ENCODE results near the gene TRAK1. TPM values are rescaled to one million over a fixed set of nuclear protein-coding genes. Genes with fewer than 3 reads are reported as not detected.

The TRAK1 gene
- total RNA-seq, 1 donor from 2014 or later = 35.4 TPM

DNA sequence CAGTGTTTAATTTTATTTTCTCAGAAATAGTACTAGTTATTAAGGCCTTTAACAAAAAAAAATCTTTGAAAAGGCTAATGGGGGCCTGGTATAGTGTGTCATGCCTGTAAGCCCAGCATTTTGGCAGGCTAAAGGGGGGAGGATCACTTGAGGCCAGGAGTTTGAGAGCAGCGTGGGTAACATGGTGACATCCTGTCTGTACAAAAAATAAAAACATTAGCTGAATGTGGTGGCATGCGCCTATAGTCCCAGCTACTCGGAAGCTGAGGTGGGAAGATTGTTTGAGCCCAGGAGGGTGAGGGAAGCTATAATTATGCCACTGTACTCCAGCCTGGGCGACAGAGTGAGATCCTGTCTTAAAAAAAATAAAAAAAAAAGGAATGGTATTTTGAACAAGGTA is 61.9 kb downstream of the TRAK1 start:
- H3K36me3 Mint-ChIP-seq (ENCODE audit: low read depth) = no peaks in the 10 kb centered on the region
- no peaks in the 10 kb centered on the region for H3K27me3 Mint-ChIP-seq
- no peak overlapping the region for H3K27ac Mint-ChIP-seq
- no peak overlapping the region for H3K4me3 Mint-ChIP-seq
- peaks cover 16% of the 10 kb centered on the region for H3K4me1 Mint-ChIP-seq
- DNase-seq = no peak
- no peaks in the 10 kb centered on the region for H3K9me3 Mint-ChIP-seq
- intact Hi-C loops (cut with micrococcal nuclease) = no loop called here

- intact Hi-C loops (cut with micrococcal nuclease) = no loop called here
- no peaks in the 10 kb centered on the region for H3K9me3 Mint-ChIP-seq
- no peak for DNase-seq
- H3K27me3 Mint-ChIP-seq = no peaks in the 10 kb centered on the region
- no peak overlapping the region for H3K27ac Mint-ChIP-seq
- no peaks in the 10 kb centered on the region for H3K36me3 Mint-ChIP-seq (ENCODE audit: low read depth)
- H3K4me3 Mint-ChIP-seq = no peak overlapping the region
- peaks cover 24% of the 10 kb centered on the region for H3K4me1 Mint-ChIP-seq
These were observed 66.7 kb downstream of the TRAK1 start for GRCh38 chr3:42157540-42158538.

DNA sequence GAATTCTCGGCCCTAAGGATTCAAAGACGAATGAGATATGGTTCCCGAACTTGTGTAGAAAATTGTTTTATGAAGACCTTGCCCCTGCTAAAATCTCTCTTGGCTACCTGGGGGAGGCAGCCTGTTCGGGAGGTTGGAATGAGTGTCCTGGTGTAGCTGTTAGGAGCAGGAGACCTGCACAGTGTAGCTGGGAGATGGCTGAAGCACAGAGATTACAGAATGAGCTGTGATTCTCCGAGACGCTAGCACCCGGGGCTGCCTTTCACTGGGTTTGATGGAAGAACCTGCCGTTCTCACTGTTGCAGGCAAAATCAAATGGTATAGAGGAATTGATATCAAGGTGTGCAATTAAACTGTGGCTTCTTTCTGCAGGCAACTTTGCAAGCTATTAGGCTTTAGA is 68.0 kb downstream of the TRAK1 start:
- Mint-ChIP-seq H3K4me1 (peaks cover 30% of the 10 kb centered on the region), H3K9me3 (no peaks in the 10 kb centered on the region), H3K27me3 (no peaks in the 10 kb centered on the region), H3K4me3 (peak overlapping the region; percentile 78), H3K27ac (no peak overlapping the region), H3K36me3 (ENCODE audit: low read depth) (no peaks in the 10 kb centered on the region)
- DNase-seq = no peak
- intact Hi-C loops (cut with micrococcal nuclease) = no loop called here

GRCh38 chr3:42159706-42160472 is 68.7 kb downstream of the TRAK1 start:
- intact Hi-C loops (cut with micrococcal nuclease) = no loop called here
- Mint-ChIP-seq H3K27me3 (no peaks in the 10 kb centered on the region), H3K27ac (peak overlapping the region; percentile 3), H3K4me1 (peaks cover 31% of the 10 kb centered on the region), H3K9me3 (no peaks in the 10 kb centered on the region), H3K36me3 (ENCODE audit: low read depth) (no peaks in the 10 kb centered on the region), H3K4me3 (peak overlapping the region; percentile 78)
- DNase-seq = peak; percentile 83

DNA sequence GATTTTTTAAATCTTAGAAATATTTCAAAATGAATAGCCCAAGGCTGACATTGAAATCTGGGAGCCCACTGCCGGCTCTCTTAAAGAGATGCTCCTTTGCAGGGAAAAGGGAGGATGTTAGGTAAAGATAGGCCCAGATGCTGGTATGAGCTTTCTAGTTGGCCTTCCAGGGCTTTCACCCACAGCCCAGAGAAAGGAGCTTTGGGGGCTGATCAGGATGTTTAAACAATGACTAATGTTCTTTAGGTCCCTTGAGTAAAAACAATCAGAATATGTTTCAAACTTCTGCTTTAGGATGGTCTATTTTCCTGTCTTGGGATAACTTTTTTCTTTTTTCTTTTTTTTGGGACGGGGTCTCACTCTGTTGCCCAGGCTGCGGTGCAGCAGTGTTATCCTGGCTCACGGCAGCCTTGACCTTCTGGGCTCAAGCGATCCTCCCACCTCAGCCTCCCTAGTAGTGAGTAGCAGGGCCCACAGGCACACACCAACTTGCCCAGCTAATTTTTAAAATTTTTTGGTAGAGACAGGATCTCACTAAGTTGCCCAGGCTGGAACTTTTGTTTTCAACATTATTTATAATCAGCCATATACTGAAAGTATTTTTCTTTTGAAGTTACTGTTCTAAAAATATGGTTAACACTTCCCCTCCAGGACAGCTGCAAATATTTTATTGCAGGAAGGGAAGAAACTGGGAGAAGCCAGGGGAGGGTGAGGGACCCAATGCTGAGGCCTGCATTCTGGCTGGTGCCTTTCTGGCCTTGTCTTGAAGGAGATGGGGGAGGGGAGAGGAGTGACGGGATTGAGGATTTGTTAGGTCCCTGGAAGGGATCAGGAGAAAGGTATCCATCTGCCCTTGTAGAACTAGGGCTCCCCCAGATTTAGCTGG is 70.1 kb downstream of the TRAK1 start:
- no peaks in the 10 kb centered on the region for H3K27me3 Mint-ChIP-seq
- no peak overlapping the region for H3K27ac Mint-ChIP-seq
- no peaks in the 10 kb centered on the region for H3K36me3 Mint-ChIP-seq (ENCODE audit: low read depth)
- H3K9me3 Mint-ChIP-seq = no peaks in the 10 kb centered on the region
- DNase-seq = no peak
- intact Hi-C loops (cut with micrococcal nuclease) = no loop called here
- H3K4me3 Mint-ChIP-seq = no peak overlapping the region
- H3K4me1 Mint-ChIP-seq = peaks cover 31% of the 10 kb centered on the region

GRCh38 chr3:42162462-42162861 is 71.3 kb downstream of the TRAK1 start:
- H3K4me1 Mint-ChIP-seq = peaks cover 31% of the 10 kb centered on the region
- H3K36me3 Mint-ChIP-seq (ENCODE audit: low read depth) = no peaks in the 10 kb centered on the region
- no peak overlapping the region for H3K4me3 Mint-ChIP-seq
- DNase-seq = no peak
- no peaks in the 10 kb centered on the region for H3K9me3 Mint-ChIP-seq
- no peak overlapping the region for H3K27ac Mint-ChIP-seq
- intact Hi-C loops (cut with micrococcal nuclease) = no loop called here
- no peaks in the 10 kb centered on the region for H3K27me3 Mint-ChIP-seq

GRCh38 chr3:42163622-42164244 is 72.6 kb downstream of the TRAK1 start:
- Mint-ChIP-seq H3K36me3 (ENCODE audit: low read depth) (no peaks in the 10 kb centered on the region), H3K9me3 (no peaks in the 10 kb centered on the region), H3K27me3 (no peaks in the 10 kb centered on the region), H3K27ac (peak overlapping the region; percentile 53), H3K4me3 (peak overlapping the region; percentile 21), H3K4me1 (peaks cover 29% of the 10 kb centered on the region)
- intact Hi-C loops (cut with micrococcal nuclease) = no loop called here
- DNase-seq = peak; percentile 63

DNA sequence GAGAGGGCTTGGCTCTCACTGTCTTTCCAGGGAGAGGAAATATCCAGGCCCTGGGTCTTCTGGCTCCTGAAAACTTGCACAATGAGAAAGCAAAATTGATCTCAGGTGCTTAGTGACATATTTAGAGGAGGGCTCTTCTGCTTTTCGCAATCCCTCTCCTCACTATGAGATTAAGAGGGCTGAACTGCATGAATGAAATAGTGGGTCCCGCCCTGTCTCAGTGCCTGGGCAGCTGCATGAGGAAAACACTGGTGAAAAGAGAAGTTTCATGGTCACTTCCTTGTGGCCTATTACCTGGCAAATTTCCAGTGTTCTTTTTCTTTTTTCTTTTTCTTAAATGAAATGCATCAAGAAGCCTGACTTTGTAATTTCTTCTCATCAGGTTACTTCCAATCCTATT is 73.5 kb downstream of the TRAK1 start:
- Mint-ChIP-seq H3K36me3 (ENCODE audit: low read depth) (no peaks in the 10 kb centered on the region), H3K27me3 (no peaks in the 10 kb centered on the region), H3K9me3 (no peaks in the 10 kb centered on the region), H3K4me1 (peaks cover 21% of the 10 kb centered on the region), H3K4me3 (no peak overlapping the region), H3K27ac (no peak overlapping the region)
- DNase-seq = no peak
- intact Hi-C loops (cut with micrococcal nuclease) = no loop called here

DNA sequence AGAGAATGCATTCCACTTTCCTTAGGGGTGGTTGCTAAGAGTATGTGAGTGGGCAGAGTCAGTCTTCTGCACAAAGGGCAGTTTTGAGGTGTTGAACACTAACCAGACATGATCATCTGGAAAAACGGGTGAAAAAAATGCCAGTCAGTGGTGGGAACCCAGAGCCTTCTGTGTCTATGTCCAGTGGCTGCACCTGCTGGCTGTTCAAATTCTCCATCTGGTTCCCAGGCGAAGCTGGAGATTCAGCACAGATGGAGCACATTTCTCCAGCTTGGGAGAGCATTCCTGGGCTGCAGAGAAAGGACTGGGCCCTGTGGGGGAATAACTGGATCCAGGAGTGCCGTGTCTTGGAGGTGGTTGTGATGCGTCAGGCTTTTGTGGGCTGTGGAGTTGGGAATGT is 74.1 kb downstream of the TRAK1 start:
- Mint-ChIP-seq H3K4me1 (peaks cover 20% of the 10 kb centered on the region), H3K27me3 (no peaks in the 10 kb centered on the region), H3K9me3 (no peaks in the 10 kb centered on the region), H3K36me3 (ENCODE audit: low read depth) (no peaks in the 10 kb centered on the region), H3K4me3 (no peak overlapping the region), H3K27ac (no peak overlapping the region)
- intact Hi-C loops (cut with micrococcal nuclease) = no loop called here
- no peak for DNase-seq

DNA sequence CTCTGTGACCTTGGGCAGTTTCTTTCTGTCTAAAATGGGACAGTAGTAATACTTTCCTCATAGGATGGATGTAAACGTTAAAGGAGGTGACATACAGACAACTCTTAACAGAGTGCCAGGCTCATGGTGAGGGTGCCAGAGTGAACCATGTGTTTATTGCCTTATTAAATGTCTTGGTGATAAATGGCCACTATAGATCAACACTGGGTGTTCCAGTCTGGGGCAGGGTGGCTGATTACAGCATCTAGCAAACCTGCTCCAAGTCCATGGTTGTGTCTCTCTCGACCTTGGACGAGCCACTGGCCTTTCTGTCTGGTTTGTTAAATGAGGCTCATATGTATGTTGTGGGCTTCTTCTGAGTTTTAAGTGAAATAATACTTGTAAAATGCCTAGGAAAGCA is 75.1 kb downstream of the TRAK1 start:
- intact Hi-C loops (cut with micrococcal nuclease) = no loop called here

DNA sequence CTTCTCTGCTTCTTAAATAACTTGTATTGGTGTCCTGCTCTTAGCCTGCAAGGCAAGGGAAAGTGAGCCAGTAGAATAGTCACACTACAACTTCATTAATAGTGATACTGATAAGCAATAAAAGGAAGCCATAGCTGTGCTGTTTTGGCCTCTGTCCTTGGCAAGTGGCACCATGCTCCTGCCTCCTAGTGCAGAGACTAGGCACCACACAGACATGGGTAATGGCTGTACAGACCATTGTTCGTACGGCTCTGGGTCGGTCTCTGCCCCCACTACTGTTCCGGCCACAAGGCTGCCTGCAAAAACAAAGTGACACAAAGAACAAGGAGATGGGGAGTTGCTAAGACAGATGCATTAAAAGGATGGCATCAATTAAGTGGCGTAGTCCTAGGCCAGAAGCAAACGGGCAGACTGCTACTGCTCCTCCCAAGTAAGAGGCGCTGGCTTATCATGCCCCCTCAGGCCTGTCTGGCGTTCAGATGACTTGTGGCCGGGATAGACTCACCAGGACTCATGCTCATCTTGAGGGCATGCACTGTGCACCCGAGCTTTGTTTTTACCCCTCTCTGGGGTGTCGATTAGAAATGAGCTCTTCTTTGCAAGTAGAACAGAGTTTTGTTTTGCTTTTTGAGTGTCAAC is 75.6 kb downstream of the TRAK1 start:
- Mint-ChIP-seq H3K27me3 (no peaks in the 10 kb centered on the region), H3K4me1 (peaks cover 18% of the 10 kb centered on the region), H3K36me3 (ENCODE audit: low read depth) (no peaks in the 10 kb centered on the region), H3K27ac (no peak overlapping the region), H3K4me3 (no peak overlapping the region), H3K9me3 (no peaks in the 10 kb centered on the region)
- intact Hi-C loops (cut with micrococcal nuclease) = no loop called here
- no peak for DNase-seq

More for the DNA sequence above, 75.1 kb downstream of the TRAK1 start:
- no peak for DNase-seq
- Mint-ChIP-seq H3K4me1 (peaks cover 14% of the 10 kb centered on the region), H3K27me3 (no peaks in the 10 kb centered on the region), H3K36me3 (ENCODE audit: low read depth) (no peaks in the 10 kb centered on the region), H3K4me3 (no peak overlapping the region), H3K27ac (no peak overlapping the region), H3K9me3 (no peaks in the 10 kb centered on the region)

GRCh38 chr3:42169579-42170120 is 78.5 kb downstream of the TRAK1 start:
- intact Hi-C loops (cut with micrococcal nuclease) = no loop called here
- H3K27me3 Mint-ChIP-seq = no peaks in the 10 kb centered on the region
- no peak overlapping the region for H3K27ac Mint-ChIP-seq
- no peak for DNase-seq
- H3K4me1 Mint-ChIP-seq = peaks cover 26% of the 10 kb centered on the region
- no peak overlapping the region for H3K4me3 Mint-ChIP-seq
- H3K36me3 Mint-ChIP-seq (ENCODE audit: low read depth) = no peaks in the 10 kb centered on the region
- H3K9me3 Mint-ChIP-seq = no peaks in the 10 kb centered on the region
